Measurements from ENCODE around the gene FGFR2.

Gene FGFR2

DNA sequence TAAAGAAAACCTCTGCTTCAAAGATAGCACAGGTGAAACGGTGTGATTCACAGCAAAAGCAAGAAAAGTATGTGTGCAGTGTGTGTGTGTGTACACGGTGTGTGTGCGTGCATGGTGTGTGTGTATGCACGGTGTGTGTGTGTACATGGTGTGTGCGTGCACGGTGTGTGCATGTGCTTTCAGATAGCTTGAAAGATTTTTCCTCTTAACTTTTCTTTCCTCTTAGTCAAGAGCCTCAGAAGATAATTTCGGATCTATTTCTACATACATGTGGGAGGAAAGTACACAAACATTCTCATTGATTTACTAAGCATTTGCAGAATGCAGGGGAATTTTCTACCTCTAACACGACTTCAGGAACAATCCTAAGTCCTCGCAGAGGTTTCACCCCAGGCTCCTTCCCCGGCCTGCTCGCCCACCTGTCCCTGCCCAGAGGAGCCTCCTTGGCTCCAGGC lies 2.9 kb downstream of the FGFR2 start:
- no peak overlapping the region for H3K4me3 ChIP-seq (ENCODE audit: low read depth, low read length)
- TF ChIP-seq, protein P1, sequence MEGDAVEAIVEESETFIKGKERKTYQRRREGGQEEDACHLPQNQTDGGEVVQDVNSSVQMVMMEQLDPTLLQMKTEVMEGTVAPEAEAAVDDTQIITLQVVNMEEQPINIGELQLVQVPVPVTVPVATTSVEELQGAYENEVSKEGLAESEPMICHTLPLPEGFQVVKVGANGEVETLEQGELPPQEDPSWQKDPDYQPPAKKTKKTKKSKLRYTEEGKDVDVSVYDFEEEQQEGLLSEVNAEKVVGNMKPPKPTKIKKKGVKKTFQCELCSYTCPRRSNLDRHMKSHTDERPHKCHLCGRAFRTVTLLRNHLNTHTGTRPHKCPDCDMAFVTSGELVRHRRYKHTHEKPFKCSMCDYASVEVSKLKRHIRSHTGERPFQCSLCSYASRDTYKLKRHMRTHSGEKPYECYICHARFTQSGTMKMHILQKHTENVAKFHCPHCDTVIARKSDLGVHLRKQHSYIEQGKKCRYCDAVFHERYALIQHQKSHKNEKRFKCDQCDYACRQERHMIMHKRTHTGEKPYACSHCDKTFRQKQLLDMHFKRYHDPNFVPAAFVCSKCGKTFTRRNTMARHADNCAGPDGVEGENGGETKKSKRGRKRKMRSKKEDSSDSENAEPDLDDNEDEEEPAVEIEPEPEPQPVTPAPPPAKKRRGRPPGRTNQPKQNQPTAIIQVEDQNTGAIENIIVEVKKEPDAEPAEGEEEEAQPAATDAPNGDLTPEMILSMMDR (IDR thresholded peaks at IDR 0.05; ENCODE audit: low read depth, low read length, missing control alignments) = no peak
- DNase-seq (ENCODE audit: low read depth) = no peak

- TF ChIP-seq, protein P1 (IDR thresholded peaks at IDR 0.05; ENCODE audit: low read depth, low read length, missing control alignments) = no peak
- no peak for DNase-seq (ENCODE audit: low read depth)
- no peak overlapping the region for H3K4me3 ChIP-seq (ENCODE audit: low read depth, low read length)
Measured at GRCh38 chr10:121594623-121595350, 3.5 kb downstream of the FGFR2 start.

DNA sequence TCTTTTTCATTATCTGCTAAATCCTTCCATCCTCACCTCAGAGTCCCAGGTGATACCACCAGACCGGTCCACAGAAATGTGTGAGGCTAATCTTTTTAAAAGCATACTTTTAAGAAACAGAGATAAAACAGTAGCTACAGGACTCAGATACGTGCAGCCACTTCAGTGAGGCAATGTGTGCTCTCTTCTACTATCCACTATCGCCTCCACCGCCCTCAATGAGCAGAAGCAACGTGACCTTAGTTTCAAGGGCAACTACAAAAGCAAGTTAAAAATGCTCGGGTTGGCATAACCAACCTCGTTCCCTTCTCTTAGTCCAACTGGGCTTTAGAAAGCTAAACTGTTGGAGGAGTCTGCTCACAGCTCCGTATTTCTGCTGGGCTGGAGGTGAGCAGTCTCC lies 4.2 kb downstream of the FGFR2 start:
- H3K4me3 ChIP-seq (ENCODE audit: low read depth, low read length) = no peak overlapping the region
- TF ChIP-seq, protein P1 (IDR thresholded peaks at IDR 0.05; ENCODE audit: low read depth, low read length, missing control alignments) = no peak
- no peak for DNase-seq (ENCODE audit: low read depth)

DNA sequence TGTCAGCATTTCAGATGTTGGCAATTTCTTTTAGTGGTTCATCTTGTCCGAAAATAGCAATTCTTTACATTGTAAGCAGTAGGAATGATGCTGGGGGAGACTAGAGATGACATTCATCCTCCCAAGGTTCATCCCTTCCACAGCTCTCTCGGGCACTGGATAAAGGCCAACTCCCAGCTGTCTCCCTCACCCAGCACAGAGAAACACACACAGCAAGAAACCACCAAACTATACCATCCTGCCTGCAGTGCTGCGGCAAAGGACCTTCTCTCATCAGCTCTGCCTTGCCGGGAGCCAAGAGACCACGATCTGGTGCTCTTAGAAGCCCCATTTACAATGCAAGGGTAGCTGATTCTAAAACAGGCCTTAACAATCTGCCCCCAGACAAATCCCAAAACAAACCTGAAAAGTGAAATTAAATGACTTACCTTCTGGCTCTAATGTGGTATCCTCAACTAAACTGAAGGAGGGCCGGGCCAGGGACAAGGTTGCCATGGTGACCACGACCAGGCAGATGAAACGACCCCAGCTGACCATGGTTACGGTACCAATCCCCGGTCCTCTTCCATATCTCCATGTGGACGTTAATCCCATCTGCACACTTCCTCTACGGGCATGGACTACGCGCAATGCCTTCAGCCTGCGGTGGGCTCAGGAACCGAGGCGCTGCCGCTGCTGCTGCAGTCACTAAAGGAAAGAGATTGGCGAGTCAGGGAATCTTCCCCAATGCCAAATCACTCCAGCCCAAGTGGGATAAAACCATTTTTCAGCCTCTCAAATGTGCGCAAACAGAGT lies 4.8 kb downstream of the FGFR2 start:
- TF ChIP-seq, protein P1 (IDR thresholded peaks at IDR 0.05; ENCODE audit: low read depth, low read length, missing control alignments) = no peak
- DNase-seq (ENCODE audit: low read depth) = no peak
- H3K4me3 ChIP-seq (ENCODE audit: low read depth, low read length) = no peak overlapping the region

GRCh38 chr10:121592155-121592890 lies 5.9 kb downstream of the FGFR2 start:
- H3K4me3 ChIP-seq (ENCODE audit: low read depth, low read length) = no peak overlapping the region
- TF ChIP-seq, protein P1 (IDR thresholded peaks at IDR 0.05; ENCODE audit: low read depth, low read length, missing control alignments) = no peak
- no peak for DNase-seq (ENCODE audit: low read depth)

DNA sequence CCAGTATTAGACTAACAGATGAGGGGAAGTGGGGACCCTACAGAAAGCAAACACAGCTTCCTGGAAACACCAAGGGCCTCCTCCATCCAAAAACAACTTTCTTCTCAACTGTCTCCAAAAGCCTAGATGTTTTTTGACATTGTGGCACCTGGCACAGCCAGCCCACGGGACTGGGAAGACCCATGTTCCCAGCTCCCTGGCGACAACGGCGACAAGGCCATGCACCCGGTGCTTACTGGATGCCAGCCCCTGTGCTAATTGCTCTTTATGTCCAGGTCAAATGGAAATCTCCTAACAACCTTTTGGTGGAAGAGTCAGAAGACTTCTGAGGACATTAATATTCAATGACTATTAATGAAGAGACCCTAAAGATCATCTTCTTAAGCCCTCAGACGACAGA lies 7.1 kb downstream of the FGFR2 start:
- DNase-seq (ENCODE audit: low read depth) = no peak
- TF ChIP-seq, protein P1 (IDR thresholded peaks at IDR 0.05; ENCODE audit: low read depth, low read length, missing control alignments) = no peak
- H3K4me3 ChIP-seq (ENCODE audit: low read depth, low read length) = no peak overlapping the region

Data from GM12864 (cell line).